HFF-Myc (cell line): ENCODE results near the gene FCHSD2.

Experiments
- DNase-seq: peaks from one replicate; pipeline ENCODE4 v3.0.0-alpha.2; 2011; ENCODE audit warnings: low read depth; ENCODE audit errors: extremely low read depth
- H3K4me3 ChIP-seq: replicated peaks from 2 replicates; pipeline ENCODE4 v1.5.1; 2011; ENCODE audit warnings: low read depth, mild to moderate bottlenecking, control low read depth, low read length
- CTCF ChIP-seq: IDR thresholded peaks from 2 replicates; pipeline ENCODE4 v1.5.1; 2012; ENCODE audit warnings: mild to moderate bottlenecking, low read depth, low read length, control low read depth; ENCODE audit errors: missing control alignments

Gene FCHSD2

GRCh38 chr11:72972496-72973128 is 169.5 kb downstream of the FCHSD2 start:
- no peak for DNase-seq
- no peak for TF ChIP-seq CTCF

GRCh38 chr11:72971192-72971967 is 170.7 kb downstream of the FCHSD2 start:
- TF ChIP-seq CTCF, result no peak
- H3K4me3 ChIP-seq, result no peak overlapping the region

More at GRCh38 chr11:72972496-72973128, 169.5 kb downstream of the FCHSD2 start:
- H3K4me3 ChIP-seq, result no peak overlapping the region

GRCh38 chr11:72970557-72971118 is 171.5 kb downstream of the FCHSD2 start:
- DNase-seq, result no peak
- TF ChIP-seq CTCF, result no peak
- H3K4me3 ChIP-seq, result no peak overlapping the region

More at GRCh38 chr11:72971192-72971967, 170.7 kb downstream of the FCHSD2 start:
- no peak for DNase-seq

DNA sequence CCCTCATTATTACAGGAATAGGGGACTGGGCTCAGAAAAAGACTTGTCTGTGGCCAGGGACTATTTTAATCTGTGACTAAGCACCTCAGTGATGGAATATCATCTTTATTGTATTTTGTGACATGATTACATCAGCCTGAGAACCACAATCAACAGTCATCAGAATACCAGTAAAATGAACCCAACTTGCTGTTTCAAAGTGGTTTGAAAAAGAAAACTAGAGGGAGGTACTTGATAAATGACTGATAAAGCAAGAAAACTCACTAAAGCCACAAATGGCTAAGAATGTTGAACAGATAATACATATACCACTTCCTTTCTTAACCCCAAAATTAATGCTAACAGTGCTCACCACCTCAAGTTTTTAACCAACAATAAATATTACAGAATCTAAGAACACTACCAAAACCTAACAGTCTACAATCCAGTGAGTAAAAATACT is 172.2 kb downstream of the FCHSD2 start:
- DNase-seq, result no peak
- no peak for TF ChIP-seq CTCF

DNA sequence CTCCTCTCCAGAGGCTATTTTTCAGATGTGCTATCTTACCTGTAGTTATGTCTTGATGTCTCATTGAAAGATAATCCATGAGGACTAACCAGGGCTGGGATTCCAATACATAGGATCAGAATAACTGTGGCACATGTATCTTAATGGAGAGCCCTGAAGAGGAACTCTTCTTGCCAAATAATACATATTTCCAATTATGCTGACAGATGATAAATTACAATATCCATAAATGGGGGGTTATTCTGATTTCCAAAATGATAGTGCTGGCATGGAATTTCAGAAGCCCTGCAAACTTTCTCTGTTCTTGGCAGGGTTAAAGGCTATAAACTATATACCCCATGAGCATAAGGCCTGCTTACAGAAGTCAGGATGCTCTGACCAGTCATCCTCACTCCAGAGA is 173.7 kb downstream of the FCHSD2 start:
- no peak overlapping the region for H3K4me3 ChIP-seq
- no peak for DNase-seq
- TF ChIP-seq CTCF, result no peak

More for the DNA sequence above, 172.2 kb downstream of the FCHSD2 start:
- no peak overlapping the region for H3K4me3 ChIP-seq

GRCh38 chr11:72965672-72966071 is 176.4 kb downstream of the FCHSD2 start:
- no peak overlapping the region for H3K4me3 ChIP-seq
- DNase-seq, result no peak
- TF ChIP-seq CTCF, result no peak
